Anterior cingulate cortex (tissue), 58 donors: ENCODE data around the gene ABCA2.

ENCODE experiments used
- DNase-seq, 58 donors: peaks; one replicate each; lab custom pipeline; 2025; lab: John Stamatoyannopoulos, UW

The ABCA2 gene

GRCh38 chr9:137027369-137028262, at the start of gene ABCA2:
Gene ABCA2, minus strand, starts transcription at chr9:137028237. Its CDS starts 97 bp downstream, at chr9:137028140.
- DNase-seq: peak in 5 of 58 donors; percentile 32 to 69 (median 50)

- DNase-seq: peak in 54 of 58 donors; percentile 19 to 90 (median 72)
Measured at GRCh38 chr9:137077010-137077747, 49.1 kb upstream of the ABCA2 start, which contains the start of gene UAP1L1. Gene UAP1L1, plus strand, starts transcription at chr9:137077517. Its CDS starts 16 bp downstream, at chr9:137077533.

- DNase-seq: no peak
Measured at GRCh38 chr9:137076636-137077009, 48.6 kb upstream of the ABCA2 start.

GRCh38 chr9:137075275-137075775, 47.3 kb upstream of the ABCA2 start:
- DNase-seq: no peak

- no peak for DNase-seq
Measured at GRCh38 chr9:137074657-137075274, 46.7 kb upstream of the ABCA2 start.

GRCh38 chr9:137073992-137074399, 46.0 kb upstream of the ABCA2 start:
- no peak for DNase-seq

- DNase-seq: no peak
Measured at GRCh38 chr9:137071282-137071681, 43.2 kb upstream of the ABCA2 start.

GRCh38 chr9:137070906-137071275, 42.9 kb upstream of the ABCA2 start:
- peak in 53 of 58 donors; percentile 25 to 92 (median 77) for DNase-seq

- peak in 56 of 58 donors; percentile 22 to 91 (median 78) for DNase-seq
Measured at GRCh38 chr9:137070201-137070905, 42.3 kb upstream of the ABCA2 start, which contains the start of gene SAPCD2. Gene SAPCD2, minus strand, starts transcription at chr9:137070557. Its CDS starts 97 bp downstream, at chr9:137070460.

- no peak for DNase-seq
Measured at GRCh38 chr9:137069508-137070091, 41.6 kb upstream of the ABCA2 start.

- DNase-seq: peak in 1 of 58 donors; percentile 29
Measured at GRCh38 chr9:137068539-137069507, 40.8 kb upstream of the ABCA2 start.

GRCh38 chr9:137067860-137068538, 40.0 kb upstream of the ABCA2 start:
- DNase-seq: peak in 53 of 58 donors; percentile 7 to 84 (median 60)

GRCh38 chr9:137066096-137066861, 38.2 kb upstream of the ABCA2 start:
- DNase-seq: no peak

GRCh38 chr9:137065336-137065967, 37.4 kb upstream of the ABCA2 start:
- DNase-seq: no peak

- DNase-seq: no peak
Measured at GRCh38 chr9:137064880-137065164, 36.8 kb upstream of the ABCA2 start.

- DNase-seq: peak in 43 of 58 donors; percentile 8 to 78 (median 41)
Measured at GRCh38 chr9:137064027-137064879, 36.2 kb upstream of the ABCA2 start.
